ENCODE measurements around the gene PRKAG2.
"Not testable (repeated sequence)": the region's sequence is repeated elsewhere in the genome, so short reads cannot be mapped to it uniquely, and the experiment has no call there.

PRKAG2 gene

DNA sequence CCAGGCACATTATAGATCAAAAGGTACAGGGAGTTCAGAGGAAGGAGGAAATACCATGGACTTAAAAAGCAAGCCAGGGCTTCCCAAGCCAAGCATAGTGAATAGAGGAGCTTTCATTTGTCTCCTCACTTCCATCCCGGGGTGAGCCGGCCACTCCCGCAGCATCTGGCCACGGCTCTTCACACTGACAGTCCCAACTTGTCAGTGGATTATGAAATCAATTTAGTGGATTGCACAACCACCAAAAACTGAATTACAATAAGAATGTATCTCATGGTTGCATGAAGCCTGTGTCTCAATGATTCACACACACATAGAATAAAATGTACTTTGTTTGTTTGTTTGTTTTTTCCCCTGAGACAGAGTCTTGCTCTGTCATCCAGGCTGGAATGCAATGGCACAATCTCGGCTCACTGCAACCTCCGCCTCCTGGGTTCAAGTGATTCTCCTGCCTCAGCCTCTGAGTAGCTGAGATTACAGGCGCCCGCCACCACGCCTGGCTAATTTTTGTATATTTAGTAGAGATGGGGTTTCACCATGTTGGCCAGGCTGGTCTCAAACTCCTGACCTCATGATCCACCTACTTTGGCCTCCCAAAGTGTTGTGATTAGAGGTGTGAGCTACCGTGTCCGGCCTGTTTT, 79.1 kb downstream of the PRKAG2 start:
- DNase-seq, result not testable (repeated sequence)

DNA sequence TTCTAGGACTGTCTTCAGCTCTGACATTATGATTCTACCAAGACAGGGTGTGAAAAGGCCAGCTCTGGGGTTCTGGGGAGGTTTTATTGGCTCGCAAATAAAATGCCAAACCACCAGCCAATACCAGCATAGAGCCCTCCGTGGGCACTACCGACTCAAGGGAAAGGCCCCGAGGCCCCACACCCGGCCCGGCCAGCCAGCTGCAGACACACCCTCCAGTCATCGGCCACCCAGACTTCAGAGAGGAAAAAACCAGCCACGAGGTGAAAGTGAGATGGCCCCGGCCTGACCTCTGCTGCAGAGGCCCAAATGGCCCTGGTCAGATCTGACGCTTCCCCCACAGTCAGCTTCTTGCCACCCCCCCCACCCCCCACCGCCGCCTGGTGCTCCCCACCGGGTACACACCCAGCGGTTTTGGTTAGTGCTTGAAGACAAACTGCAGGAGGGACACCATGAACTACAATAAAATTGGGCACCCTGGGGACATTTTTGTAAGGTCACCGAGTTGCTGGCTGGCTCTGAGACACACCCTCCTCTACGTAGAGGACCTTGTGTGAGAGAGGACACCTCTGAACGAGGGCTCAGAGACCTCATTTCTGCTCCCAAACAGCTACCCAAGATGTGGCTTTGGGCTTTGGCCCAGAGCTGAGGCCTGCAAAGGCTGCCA, 79.9 kb downstream of the PRKAG2 start:
- DNase-seq, result no peak

DNA sequence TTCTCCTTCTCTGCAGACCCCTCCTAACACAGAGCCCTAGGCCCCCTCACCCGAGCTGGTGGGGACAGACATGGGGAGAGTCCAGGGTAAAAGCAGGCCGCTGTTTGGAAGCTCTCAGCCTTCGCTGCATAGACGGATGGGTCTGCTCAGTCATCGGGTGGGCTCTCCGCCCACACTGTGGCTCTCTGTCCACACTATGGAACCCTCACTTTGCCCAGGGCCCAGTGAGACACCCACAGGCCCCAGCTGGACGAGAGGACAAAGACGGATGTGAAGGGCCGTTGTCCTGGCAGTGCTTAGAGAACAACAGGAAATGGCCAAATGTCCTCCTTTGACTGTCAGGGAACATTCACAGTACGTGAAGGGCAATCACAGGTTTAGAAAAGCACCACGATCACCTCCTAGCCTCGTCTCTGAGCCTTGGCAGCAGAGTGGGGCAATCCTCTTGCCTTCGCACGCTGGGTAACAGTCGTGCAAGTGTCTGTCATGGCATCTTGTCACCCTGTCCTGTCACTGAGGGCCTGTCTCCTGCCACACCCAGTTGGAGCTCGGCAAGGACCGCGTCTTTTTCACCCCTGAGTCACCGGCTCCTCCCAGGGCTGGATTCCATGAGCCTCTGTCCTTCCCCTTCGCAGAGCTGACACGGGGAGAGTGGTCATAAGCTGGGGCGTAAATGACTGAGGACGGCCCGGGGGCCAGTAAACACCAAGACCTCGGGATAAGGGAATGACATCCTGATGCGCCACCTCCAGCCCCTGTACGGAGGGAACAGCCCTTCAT, 80.6 kb downstream of the PRKAG2 start:
- no peak for DNase-seq

DNA sequence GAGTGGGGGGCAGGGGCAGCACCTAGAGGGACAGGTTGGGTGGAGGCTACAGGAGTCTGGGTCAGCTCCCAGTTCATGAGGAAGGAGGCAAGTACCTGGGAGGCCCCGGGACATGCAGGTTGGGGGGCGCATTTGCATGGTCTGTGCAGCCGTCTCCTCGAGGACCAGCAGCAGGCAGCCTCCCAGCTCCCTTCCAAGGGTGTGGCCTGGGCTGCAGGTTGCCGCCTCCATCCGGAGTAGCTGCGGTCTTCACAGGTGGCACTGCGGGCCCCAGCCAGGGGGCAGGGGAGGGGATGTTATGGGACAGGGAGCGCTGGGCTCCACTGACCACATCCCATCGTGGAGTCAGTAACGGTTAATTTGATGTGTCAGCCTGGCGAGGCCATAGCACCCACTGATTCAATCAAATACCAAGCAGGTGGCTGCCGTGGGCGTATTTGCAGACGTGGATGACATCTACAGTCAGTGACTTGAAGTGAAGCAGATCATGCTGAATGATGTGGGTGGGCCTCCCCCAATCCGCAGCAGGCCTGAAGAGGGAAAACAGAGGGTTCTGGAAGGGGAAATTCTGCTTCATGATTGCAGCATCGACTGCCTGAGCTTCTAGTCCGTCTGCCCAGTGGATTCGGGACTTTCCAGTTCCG, 81.6 kb downstream of the PRKAG2 start:
- peak; percentile 24 for DNase-seq

DNA sequence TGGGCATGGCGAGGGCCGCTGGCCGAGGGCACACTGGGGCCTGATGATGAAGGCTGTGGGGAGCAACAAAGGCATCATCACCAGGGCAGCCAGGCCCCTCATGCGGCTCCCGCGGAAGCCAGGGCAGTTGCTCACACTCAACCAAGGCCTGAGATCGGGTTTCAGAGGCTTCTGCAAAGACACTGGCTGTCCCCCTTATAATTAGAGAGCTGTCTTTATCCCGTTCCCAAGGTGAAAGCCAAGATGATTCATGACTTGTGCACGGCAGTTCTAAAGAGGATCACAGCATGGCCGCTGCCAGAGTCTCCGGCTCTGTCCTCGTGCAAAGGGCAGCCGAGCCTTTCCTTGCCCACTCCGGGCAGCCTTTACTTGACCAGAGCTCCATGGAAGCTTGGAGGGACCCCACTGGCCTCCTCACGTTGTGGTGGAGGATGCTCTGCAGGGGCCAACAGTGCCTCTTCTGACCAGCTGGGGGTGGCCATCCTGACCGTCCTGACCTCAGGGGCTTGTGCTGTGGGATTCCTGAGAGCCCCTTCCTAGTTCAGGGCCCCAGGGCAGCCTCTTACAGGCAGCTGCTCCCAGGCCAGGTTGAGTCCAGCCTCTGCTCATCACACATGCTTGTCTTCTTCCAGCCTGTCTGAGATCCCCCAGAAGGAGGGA, 82.3 kb downstream of the PRKAG2 start:
- DNase-seq, result no peak

DNA sequence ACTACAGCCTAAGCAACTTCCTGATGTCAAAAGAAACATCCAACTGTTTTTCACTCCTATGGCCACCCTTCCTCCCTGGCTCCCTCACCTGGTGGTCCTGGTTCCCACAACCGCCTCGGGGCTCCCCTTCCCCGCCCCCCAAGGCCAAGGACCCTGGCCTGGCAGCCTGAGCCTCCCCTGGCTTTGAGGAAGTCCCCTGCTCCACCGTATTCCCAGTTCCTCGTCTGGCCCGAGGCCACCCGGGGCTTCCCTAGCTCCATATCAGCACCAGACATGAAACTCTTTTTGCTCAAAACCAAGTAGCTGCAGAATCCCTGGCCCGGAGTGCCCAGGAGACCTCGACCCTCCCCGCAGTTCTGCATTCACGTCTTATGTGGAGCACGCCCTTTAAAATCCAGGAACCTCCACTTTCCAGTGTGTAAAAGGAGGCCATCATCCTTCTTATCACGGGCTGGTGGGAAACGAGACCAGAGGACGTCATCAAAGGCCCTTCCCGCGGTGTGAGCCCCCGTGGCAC, 82.9 kb downstream of the PRKAG2 start:
- DNase-seq, result no peak

DNA sequence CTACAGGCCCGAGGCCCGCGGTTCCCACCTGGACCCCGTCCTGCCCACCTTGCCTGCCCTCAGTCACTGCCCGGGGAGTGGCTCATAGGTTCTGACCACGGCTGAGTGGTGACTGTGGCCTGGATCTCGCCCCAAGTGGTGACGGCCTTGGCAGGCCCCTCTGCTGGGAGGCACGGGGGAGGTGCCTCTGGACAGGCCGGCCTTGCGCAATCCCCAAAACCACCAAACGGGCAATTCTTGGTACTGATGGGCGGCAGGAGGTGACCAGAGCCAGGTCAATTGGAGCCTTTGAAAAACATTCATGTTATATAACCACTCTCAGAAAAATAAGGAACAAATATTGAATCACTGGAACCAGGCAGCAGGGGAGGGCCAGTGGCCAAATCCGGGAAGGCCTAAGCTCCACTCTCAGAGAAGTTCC, 83.4 kb downstream of the PRKAG2 start:
- DNase-seq, result no peak

DNA sequence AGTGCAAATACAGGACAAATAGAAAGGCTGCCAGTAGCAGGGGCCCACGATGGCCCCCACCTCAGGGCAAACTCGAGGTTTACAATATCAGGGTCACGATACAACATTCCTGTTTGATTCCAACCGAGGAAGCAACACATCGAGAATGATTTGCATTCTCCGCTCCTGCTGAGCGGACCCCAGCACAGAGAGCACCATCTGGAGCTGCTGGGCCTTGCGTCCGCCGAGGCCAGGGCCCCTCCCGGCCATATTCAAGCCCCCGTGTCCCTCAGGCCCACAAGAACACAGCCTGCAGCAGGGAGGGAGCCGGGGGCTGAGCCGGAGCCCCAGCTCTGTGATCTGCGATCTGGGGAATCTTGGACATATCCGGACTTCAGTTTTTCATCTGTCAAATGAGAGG, 84.3 kb downstream of the PRKAG2 start:
- DNase-seq, result no peak

DNA sequence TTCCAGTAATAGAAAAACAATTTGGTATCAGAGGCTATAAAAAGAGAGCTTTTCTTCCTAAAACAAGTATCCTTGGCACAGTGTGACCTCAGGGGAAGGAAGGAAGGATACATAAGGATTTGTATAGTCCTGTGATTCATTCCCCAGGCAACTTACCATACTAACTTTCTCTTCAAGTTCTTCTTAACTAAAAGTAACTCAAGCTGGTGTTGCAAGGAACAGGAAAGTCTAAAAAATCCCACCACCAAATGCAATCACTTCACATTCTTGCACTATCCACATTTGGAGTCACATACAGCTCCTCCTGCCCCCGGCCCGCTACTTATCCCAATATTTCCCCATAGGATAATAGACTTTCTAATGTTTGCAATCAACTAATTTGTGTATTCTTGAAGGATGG, 84.8 kb downstream of the PRKAG2 start:
- DNase-seq, result no peak

DNA sequence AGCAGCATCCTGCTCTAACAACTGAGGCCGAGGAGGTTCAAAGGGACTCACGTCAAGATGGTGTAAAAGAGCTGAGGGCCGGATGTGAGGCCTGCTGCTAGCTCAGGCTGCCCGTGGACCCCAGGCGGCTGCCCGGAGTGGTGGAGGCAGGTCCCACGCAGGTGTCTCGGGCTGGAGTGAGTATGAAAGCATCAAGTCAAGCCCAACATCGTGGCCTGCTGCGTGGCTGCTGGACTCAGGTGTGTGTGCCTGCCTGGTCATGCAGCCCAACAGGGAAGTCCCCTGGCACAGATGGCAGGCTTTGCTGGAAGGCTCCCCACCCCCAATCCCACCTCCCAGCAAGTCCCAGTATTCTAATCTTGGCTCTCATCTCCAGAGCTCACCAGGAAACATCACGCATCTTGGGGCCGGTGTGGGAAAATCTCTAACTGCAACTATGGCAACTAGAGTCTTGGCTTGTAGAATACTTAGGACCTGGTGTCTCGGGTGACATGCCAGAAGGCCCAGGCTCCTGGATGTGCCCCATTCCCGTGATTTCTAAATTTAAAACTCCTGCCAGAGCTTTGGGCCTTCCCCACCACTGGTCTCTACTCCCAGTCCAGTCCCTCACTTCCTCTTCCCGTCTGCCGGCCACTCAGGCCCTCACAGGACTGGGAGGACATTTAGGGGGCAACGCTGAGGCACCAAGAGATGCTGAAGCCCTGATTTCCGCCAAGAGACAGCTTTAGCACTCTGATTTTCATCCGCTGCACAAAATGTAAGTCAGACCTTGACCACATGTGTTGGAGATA, 85.9 kb downstream of the PRKAG2 start:
- DNase-seq, result no peak

DNA sequence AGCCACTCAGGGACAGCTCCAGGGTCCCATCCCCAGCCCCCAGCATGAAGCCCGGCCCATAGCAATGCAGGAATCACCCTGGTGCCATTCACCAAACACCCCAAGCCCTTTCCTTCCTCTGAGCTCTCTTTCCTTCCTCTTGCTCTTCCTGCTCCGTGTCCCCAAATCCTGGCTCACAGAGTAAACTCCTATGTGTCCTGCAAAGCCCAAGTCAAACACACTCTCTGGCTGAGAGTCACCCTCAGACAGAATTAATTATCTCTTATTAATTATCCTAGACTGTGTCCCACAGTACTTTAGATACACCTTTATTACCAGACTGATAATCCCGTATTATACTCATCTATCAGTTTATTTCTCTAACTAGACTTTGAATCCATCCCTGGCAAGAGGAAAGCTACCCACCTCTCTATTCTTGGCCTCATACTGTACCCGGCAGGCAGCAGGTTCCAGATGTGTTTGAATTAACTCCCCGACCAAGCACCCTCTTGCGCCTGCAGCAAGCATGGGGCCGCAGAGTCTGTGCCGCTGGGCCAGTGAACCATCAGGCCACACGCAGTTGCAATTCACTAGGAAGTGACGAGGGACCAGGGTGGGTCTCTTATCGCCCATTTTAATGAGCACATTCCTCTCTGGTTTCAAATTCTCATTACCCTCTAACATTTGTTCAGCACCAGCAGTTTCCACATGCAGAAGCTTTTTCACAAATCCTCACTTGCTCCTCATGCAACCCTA, 86.7 kb downstream of the PRKAG2 start:
- DNase-seq, result no peak

DNA sequence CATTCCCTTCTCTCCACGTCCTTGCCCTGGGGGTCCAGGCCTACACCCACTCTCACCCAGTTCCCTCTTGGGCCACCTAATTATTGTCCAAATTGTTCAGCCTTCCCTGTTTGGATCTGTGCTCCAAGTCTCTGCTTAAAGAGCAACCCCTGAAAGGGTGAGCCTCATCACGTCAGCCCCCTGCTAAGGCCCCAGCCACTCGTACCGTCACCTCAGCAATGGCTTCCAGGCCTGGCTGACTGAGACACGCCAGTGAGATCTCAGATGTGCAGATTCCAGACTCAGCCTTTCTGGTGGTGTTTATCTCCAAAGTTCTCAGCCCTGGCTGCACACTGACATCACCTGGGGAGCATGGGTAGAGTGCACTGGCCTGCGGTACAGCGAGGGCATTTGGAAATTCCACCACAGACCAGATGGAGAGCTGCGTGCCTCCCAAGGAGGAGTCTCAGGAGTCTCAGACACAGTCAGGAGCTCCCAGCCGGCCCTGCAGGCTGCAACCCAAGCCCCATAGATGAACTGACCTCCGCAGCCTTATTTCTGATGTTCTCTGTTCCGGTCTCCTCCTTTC, 87.5 kb downstream of the PRKAG2 start:
- no peak for DNase-seq

DNA sequence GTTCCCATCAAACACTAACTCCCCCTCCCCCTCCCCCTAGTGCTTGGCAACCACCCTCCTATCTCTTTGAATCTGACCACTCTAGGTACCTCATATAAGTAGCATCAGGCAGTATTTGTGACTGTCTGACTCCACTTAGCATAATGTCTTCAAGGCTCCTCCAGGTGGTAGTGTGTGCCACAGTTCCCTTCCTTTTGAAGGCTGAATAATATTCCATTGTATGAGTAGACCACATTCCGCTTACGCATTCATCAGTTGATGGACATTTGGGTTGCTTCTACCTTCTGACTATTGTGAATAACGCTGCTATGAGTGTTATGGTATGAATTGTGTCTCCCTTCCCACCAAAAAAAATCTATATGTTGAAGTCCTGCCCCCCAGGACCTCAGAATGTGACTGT, 89.6 kb downstream of the PRKAG2 start:
- DNase-seq, result no peak

DNA sequence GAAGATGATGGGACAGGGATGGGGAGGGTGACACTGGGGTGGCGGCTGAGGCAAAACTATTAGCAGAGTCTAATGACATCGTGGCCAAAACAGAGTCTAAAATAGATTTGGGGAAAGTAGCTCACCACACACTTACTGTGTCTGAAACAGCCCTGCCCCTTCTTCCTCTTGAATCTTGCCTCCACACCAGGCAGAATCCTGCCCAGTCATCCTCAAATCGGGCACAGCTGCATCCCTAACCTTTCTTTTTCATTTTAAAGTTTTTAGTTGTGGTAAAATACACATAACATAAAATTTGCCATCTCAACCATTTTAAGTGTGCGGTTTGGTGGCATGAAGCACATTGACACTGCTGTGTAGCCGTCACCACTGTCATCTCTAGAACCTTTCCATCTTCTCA, 90.0 kb downstream of the PRKAG2 start:
- DNase-seq, result no peak

DNA sequence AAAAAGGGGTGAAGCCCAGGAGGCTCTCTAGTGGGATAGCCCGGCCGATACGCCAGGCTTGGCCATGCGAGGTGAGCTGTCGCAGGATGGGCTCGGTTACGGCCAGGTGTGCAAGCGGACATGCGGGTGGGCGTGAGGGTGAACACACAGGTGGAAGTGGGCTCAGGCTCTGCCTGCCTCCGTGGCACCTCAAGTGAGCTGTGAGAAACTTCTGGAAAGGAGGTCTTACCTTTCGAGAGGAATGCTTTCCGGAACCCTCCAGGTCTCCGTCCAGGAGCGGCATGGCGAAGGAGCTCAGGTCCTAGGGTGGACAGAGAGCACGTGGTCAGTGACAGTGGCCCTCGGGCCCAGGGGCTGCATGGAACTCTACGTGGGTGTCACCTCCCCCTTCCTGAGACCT, 90.7 kb downstream of the PRKAG2 start:
- no peak for DNase-seq

DNA sequence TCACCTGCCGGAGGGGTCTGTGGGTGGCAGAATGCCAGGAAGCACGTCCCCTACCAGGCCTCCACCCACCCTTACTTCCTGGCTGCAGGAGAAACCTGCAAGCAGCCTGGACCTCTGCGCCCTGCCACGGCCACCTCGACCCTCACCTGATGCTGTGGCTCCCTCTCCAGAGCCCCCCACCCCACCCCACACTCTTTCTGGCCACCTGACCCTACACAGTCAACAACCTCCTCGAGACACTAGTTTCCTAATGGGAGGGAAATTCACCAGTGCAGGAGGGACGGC, 91.3 kb downstream of the PRKAG2 start:
- no peak for DNase-seq

DNA sequence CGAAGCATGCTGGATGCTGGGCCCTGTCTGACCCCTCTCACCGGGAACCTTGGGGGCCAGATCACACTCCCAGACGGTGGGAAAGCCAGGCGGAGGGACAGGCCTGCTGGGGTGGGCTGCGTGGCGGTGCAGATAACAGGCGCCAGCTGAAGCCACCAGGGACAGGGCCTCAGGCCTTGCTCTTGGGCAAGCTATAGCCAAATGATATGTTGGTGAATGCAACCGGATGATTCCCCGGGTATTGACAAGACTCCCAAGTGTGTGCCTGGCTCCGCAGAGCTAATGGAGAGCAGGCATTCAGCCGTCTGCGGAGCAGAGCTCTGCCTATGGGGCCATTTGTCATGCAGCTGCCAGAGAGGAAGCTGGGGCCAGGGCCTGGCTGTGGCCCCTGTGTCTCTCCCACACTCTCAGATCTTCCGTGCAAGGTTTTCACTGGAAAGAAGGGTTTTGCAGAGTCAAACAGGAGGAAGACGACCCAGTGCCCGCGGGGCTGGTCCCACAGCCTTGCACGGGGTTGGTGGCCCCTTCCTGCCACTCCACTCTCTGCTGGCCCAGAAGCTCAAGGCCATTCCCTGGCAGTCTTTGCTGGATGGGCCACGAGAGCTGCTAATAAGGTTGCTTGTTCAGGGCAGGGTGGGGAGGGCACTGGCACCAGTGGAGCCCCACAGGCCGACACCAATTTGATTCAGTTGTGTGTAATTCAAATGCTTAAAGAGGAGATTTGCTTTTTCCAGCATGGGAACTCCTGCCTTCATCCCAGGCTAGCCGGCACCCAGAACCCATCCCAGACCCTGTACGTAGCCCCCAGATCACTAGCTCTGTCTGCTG, 91.8 kb downstream of the PRKAG2 start:
- DNase-seq, result no peak

DNA sequence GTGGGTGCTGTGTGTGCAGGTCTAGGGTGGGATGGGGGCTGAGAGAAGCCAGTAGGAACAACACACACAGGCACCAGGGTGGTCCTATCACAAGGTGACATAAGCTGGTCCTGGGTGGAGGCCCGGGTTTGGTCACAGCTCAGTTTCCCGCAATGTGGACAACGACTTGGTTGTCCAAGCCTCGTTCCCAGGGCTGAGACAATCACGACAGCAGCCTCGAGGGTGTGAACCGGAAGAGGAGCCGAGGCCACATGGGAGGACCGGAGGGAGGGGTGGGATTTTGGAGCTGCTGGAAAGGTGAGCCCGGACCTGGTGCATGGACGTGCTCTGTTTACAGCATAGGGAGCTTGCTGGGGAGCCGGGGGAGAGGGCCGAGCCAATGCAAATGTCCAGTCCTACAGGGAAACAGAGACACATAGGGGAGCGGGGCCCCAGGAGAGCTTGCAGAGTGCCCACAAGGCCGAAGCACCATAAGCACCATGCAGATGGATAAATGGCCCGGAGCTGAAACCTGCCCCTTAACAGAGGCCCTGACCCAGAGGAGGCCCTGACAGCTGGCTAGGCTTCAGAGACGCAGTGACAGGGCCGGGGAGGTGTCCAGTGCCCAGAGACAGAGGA, 92.8 kb downstream of the PRKAG2 start:
- no peak for DNase-seq

DNA sequence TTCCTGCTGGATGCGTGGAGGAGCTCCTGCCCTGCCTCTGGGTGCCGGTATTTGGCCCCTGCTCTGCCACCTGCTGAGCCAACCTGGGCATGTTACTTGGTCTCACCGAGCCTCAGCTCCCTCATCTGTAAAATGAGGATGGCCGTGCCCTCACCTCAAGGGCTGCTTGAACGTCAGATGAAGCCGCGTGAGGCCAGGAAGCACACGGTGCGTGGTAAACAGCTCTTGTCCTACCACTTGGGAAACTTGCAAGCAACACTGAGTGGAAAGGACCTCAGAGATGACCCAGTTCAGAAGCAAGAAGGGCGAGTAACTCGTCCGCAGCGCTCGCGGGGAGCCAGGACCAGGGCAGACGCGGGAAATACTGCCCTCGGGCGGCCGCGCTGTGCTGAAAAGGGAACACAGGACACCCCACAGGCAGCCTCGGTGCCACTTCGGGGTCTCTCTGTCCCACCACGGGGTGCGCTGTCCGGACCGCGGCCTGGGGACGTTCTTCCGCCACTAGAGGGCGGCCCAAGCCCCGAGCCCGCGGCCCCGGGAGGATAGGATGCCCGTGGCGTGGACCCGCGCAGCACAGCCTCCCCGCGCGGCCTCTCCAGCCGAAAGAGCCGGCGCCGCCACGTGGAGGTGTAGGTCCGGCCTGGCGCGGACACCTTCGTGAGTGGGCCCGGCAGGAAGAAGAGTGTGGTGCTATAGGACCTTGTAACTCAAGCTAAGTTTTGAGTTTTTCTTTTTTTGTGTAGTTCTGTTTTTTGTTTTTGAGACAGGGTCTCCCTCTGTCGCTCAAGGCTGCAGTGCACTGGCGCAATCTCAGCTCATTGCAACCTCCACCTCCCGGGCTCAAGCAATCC, 94.1 kb downstream of the PRKAG2 start:
- DNase-seq, result peak; percentile 54
